Adrenal gland (tissue), 5 donors: ENCODE data around the gene RRN3.
A peak's percentile ranks its signal among the peaks of the same experiment; 100 is the strongest.
"Not testable (repeated sequence)": the region's sequence is repeated elsewhere in the genome, so short reads cannot be mapped to it uniquely, and the experiment has no call there.

ENCODE experiments used
- CTCF ChIP-seq, 6 experiments: fragments of 450-650 bp in 4 of 6; fragments of 200-600 bp in 2 of 6; sonication (generic) in 1 of 6; IDR thresholded peaks; 1 replicate in 5 of 6; 2 replicates in 1 of 6; pipeline versions ENCODE4 v1.5.1 to v1.8.0; 2016 to 2021; ENCODE audit warnings: antibody characterized with exemption in 6 of 6, mild to moderate bottlenecking in 2 of 6, moderate library complexity in 1 of 6
- POLR2A ChIP-seq, 2 donors: fragments of 450-650 bp; IDR thresholded peaks; one replicate each; pipeline ENCODE4 v1.6.1; 2017; ENCODE audit warnings: antibody characterized with exemption in 2 of 2, mild to moderate bottlenecking in 2 of 2, moderate library complexity in 1 of 2
- donor health status: DM: no; HTN: no; CAD: no.

- peak in 5 of 6 experiments; percentile 27 to 46 (median 38) for TF ChIP-seq CTCF (IDR thresholded peaks at IDR 0.05)
- not testable (repeated sequence) for TF ChIP-seq POLR2A (IDR thresholded peaks at IDR 0.05)
Measured at GRCh38 chr16:15022194-15022593, 71.9 kb downstream of the RRN3 start.
